Stimulated activated CD8-positive, alpha-beta memory T cell treated with anti-CD3 and anti-CD28 coated beads, Interleukin-7, amount 100 ng/mL, for 48 hours (primary cell): Measurements from ENCODE around the gene NCOA3.
"Not testable (repeated sequence)": the region's sequence is repeated elsewhere in the genome, so short reads cannot be mapped to it uniquely, and the experiment has no call there.

Experiments used
- DNase-seq, 2 donors: peaks; one replicate each; pipeline ENCODE4 v3.0.0-alpha.2; 2020; ENCODE audit warnings: low read depth in 1 of 2; ENCODE audit errors: extremely low read depth in 1 of 2

The NCOA3 gene

GRCh38 chr20:47468290-47469050, 33.2 kb upstream of the NCOA3 start:
- no peak for DNase-seq

- DNase-seq = no peak
Observed at GRCh38 chr20:47475419-47476044, 26.2 kb upstream of the NCOA3 start.

- no peak for DNase-seq
Observed at GRCh38 chr20:47476452-47476851, 25.2 kb upstream of the NCOA3 start.

- no peak for DNase-seq
Observed at GRCh38 chr20:47479093-47479492, 22.6 kb upstream of the NCOA3 start.

GRCh38 chr20:47479506-47479905, 22.2 kb upstream of the NCOA3 start:
- DNase-seq = no peak

GRCh38 chr20:47480239-47480638, 21.4 kb upstream of the NCOA3 start:
- DNase-seq = no peak

- DNase-seq = no peak
Observed at GRCh38 chr20:47480705-47481104, 21.0 kb upstream of the NCOA3 start.

- DNase-seq = no peak
Observed at GRCh38 chr20:47481330-47482216, 20.1 kb upstream of the NCOA3 start.

GRCh38 chr20:47482705-47483104, 19.0 kb upstream of the NCOA3 start:
- no peak for DNase-seq

GRCh38 chr20:47484303-47484702, 17.4 kb upstream of the NCOA3 start:
- DNase-seq = no peak

- peak; percentile 41 to 69 for DNase-seq
Observed at GRCh38 chr20:47487175-47487917, 14.3 kb upstream of the NCOA3 start.

- DNase-seq = no peak
Observed at GRCh38 chr20:47489448-47489872, 12.2 kb upstream of the NCOA3 start.

- no peak for DNase-seq
Observed at GRCh38 chr20:47490795-47491194, 10.9 kb upstream of the NCOA3 start.

GRCh38 chr20:47492284-47492683, 9.4 kb upstream of the NCOA3 start:
- DNase-seq = no peak

GRCh38 chr20:47493175-47493962, 8.3 kb upstream of the NCOA3 start:
- peak; percentile 33 to 55 for DNase-seq

GRCh38 chr20:47493963-47494293, 7.8 kb upstream of the NCOA3 start:
- DNase-seq = no peak

- not testable (repeated sequence) for DNase-seq
Observed at GRCh38 chr20:47494606-47495005, 7.1 kb upstream of the NCOA3 start.

- DNase-seq = no peak
Observed at GRCh38 chr20:47496118-47496517, 5.6 kb upstream of the NCOA3 start.

- no peak for DNase-seq
Observed at GRCh38 chr20:47498606-47499005, 3.1 kb upstream of the NCOA3 start.

- DNase-seq = no peak
Observed at GRCh38 chr20:47499053-47499452, 2.6 kb upstream of the NCOA3 start.
